Activated CD4-positive, alpha-beta T cell treated with anti-CD3 and anti-CD28 coated beads, Interleukin-2, Interleukin-6, amounts not matched to agents 100 ng/mL and 50 ng/mL, durations not matched to agents 16 hours and 8 hours (primary cell): ENCODE measurements around the gene CADM1.
A peak's percentile ranks its signal among the peaks of the same experiment; 100 is the strongest.

Source experiments
- DNase-seq: peaks from one replicate; pipeline ENCODE4 v3.0.0-alpha.2; 2020

Gene CADM1

GRCh38 chr11:115226556-115226955 lies 277.7 kb downstream of the CADM1 start:
- no peak for DNase-seq

- no peak for DNase-seq
Measured at GRCh38 chr11:115224551-115224950, 279.7 kb downstream of the CADM1 start.

DNA sequence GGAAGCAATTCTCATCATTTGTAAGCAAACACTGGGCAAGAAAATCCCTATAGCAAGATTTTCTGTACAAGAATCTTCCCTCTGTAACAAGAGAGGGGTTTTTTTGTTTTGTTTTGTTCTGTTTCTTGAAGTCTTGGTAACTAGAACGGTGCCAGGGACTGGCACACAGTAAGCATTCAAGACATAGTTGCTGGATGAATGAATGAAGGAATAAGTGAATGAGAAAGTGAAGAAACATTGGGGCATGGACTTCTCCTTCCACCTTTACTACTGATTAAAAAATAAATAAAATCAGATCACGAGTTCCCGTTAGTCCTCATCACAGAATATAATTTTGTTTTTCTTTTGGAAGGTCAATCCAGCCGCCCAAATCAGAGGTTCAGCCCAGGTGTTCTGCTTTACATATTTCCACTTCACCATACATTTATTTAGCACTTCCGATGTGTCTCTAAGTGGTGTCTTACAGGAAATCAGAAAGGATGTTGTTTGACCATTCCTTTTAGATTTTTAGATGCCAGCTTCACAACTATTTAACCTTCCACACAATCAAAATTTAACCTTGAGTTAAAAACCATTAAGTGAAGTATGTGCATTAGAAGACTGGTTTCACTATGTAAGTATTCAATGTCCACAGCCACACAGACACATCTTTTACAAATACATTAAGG lies 281.2 kb downstream of the CADM1 start:
- DNase-seq = no peak

DNA sequence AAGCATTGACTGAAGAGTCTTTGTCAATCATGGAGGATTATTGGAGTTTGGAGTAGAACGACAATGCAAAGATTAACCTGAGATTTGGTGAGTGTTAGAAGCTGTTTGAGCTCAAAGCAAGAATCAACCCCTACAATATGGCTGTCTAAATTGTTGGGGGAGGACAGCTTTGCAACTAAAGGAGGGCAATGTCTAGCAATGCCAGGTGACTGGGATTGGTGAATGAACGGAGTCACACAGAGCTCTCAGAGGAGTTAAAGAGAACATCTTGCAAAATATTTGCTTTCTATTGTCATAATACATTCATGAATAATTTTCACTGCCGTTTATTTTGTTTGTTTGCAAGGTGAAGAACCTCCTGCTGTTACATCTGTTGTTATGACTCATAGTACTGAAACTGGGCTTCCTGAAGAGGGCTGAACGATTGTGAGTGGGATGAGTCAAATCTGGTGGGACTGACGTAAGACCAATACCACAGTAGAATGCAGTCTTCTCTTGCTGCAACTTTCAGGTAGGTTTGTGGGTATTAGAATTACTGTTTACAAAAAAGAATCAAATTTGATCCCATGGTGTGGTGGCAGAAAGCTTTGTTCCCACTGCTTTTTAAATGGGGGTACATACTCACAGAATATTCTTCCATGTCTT lies 281.9 kb downstream of the CADM1 start:
- DNase-seq = peak; percentile 93

- DNase-seq = no peak
Measured at GRCh38 chr11:115221461-115222069, 282.6 kb downstream of the CADM1 start.

DNA sequence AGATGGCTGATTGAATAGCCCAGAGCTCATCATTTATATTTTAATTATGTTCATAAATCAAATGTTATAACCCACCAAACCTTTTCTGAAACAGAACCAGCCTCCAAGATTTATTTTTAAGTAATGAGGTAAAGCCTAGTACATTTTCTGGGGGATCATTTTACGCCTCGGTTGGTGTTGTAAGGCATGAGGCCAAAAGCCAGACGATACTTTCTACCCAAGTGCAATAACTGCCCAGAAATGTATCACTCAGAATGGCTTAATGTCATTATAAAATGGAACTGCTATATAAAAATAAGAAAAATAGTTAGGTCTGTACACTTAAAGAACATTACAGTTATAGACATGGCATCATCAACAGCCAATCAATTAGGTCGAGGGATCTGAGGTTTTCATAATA lies 283.3 kb downstream of the CADM1 start:
- DNase-seq = no peak

DNA sequence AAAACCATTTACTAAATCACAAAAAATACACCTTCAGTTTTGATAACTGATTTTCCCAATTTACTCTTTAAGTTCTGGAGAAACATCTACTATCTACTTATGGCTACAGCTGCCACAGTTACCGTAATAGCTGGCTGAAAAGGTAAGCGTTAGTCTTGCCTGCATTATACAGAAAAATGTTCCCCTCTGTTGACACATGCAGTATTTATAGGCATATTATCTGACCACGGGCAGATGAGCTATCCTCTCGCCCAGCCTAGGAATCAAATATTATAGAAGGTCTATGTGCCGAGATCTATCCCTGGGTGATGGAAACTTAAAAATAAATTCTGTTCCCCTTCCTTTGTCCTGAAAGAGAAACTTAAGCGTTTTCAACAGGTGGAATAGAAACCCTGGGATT lies 283.8 kb downstream of the CADM1 start:
- DNase-seq = no peak

DNA sequence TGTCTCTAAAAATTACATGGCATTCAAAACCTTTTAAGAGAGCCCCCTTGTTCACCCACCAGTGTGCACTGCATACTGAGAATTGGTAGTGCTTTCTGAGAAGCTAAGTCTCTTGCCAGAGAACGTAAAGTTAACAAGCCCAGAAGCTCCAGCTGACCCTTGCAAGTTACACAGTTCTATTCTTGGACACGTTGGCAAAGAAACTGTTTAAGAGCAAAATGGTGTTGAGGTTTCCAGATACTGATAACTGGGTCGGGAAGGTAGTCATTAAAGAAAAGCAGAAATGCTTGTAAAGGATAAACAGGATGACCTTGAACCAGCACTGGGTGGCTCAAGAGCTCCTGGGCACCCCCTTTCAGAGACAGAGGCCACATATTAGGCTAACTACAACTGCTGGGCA lies 284.8 kb downstream of the CADM1 start:
- DNase-seq = no peak

DNA sequence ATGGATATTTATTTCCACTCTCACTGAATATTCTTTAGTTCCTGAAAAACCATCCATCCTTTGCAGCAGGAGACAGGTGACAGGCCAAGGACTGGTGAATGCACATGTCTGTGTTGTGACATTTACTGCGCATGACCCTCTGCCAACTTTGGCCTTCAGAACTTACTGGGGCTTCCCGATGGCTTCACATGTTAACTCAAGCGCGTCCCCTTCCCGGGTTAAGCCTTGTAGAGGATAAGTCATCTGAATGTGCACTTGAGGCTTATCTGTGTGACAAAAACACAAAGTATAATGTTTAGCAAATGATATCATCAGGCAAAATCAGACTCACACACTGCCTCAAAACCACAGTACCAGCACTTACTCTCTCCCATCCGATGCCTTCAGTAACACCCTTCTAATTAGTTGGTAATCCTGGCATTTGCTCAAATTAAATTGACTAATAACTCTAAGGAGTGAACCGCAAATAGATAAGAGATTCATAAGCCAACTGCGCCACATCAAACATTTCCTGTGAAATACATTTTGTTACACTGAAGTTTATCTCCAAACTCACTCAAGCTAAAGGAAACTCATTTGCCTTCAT lies 286.4 kb downstream of the CADM1 start:
- DNase-seq = peak; percentile 35

- DNase-seq = no peak
Measured at GRCh38 chr11:115215694-115216617, 288.3 kb downstream of the CADM1 start.

GRCh38 chr11:115214644-115215234 lies 289.5 kb downstream of the CADM1 start:
- DNase-seq = no peak

GRCh38 chr11:115213007-115213406 lies 291.2 kb downstream of the CADM1 start:
- DNase-seq = no peak

- DNase-seq = no peak
Measured at GRCh38 chr11:115208808-115209259, 295.4 kb downstream of the CADM1 start.

DNA sequence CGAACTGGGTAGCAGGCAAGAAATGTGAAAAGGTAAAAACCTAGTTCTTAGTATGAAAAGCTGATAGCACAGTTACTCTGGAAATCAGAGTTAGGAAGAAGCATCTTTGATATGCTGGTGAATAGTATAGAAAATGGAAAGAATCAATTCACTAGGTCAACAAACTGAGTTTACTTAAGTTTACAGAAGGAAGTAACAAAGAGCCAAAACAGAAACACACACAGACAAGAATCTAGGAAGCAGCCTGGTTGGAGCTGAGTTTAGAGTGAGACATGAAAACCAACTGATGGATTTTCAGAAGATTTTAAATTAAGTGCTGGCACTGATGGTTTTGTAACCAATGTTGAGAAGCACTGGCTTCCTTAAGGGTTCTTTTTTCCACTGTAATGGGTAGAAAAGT lies 296.3 kb downstream of the CADM1 start:
- DNase-seq = no peak

- DNase-seq = no peak
Measured at GRCh38 chr11:115207166-115207591, 297.0 kb downstream of the CADM1 start.

GRCh38 chr11:115206365-115207022 lies 297.7 kb downstream of the CADM1 start:
- no peak for DNase-seq

- no peak for DNase-seq
Measured at GRCh38 chr11:115202900-115203552, 301.2 kb downstream of the CADM1 start.

GRCh38 chr11:115202074-115202473 lies 302.1 kb downstream of the CADM1 start:
- no peak for DNase-seq

DNA sequence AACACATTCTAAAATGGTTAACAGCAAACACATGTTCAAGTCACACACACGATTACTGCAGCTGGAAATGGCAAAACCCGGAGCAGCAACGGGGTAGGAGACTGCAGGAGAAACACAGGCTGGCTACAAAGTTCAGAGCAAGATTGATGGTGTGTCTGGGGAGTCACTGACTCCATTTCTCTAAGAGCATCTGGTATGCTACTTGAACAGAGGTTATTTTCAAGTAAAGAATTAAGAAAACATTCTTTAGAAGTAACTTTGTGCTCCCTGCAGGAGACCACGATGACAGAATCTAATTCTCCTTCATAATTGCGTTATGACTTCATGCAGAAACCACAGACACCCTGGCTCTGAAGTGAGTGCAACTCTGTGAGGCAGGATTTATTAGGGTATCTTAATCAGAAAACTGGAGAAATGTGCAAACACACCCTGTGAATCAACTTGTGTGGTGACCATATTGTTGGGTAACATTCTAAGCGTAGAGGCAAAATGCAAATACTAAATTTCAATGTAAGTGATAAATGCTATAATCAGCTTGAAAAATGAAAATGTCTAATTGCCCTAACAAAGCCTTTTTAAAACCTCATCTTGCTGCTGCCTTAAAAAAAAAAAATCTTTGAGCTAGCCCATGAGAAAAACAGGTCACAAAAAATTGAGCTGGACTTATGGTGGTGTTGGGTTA lies 303.0 kb downstream of the CADM1 start:
- peak; percentile 57 for DNase-seq

GRCh38 chr11:115199481-115200069 lies 304.6 kb downstream of the CADM1 start:
- no peak for DNase-seq
